ENCODE results near the gene DEFB110.

DEFB110 gene

GRCh38 chr6:50030777-50031562 lies 9.2 kb upstream of the DEFB110 start:
- H3K4me3 ChIP-seq (ENCODE audit: low read depth, low read length): no peak overlapping the region
- TF ChIP-seq, protein P1, sequence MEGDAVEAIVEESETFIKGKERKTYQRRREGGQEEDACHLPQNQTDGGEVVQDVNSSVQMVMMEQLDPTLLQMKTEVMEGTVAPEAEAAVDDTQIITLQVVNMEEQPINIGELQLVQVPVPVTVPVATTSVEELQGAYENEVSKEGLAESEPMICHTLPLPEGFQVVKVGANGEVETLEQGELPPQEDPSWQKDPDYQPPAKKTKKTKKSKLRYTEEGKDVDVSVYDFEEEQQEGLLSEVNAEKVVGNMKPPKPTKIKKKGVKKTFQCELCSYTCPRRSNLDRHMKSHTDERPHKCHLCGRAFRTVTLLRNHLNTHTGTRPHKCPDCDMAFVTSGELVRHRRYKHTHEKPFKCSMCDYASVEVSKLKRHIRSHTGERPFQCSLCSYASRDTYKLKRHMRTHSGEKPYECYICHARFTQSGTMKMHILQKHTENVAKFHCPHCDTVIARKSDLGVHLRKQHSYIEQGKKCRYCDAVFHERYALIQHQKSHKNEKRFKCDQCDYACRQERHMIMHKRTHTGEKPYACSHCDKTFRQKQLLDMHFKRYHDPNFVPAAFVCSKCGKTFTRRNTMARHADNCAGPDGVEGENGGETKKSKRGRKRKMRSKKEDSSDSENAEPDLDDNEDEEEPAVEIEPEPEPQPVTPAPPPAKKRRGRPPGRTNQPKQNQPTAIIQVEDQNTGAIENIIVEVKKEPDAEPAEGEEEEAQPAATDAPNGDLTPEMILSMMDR (IDR thresholded peaks at IDR 0.05; ENCODE audit: insufficient read depth, low read length, missing control alignments): no peak
- no peak for DNase-seq (ENCODE audit: low read depth, low spot score)
- CTCF ChIA-PET: no interaction called here
- POLR2A ChIA-PET: no interaction called here

GRCh38 chr6:50030350-50030749 lies 8.6 kb upstream of the DEFB110 start:
- no peak for DNase-seq (ENCODE audit: low read depth, low spot score)
- ChIA-PET CTCF (no interaction called here), POLR2A (no interaction called here)
- TF ChIP-seq, protein P1 (IDR thresholded peaks at IDR 0.05; ENCODE audit: insufficient read depth, low read length, missing control alignments): no peak
- no peak overlapping the region for H3K4me3 ChIP-seq (ENCODE audit: low read depth, low read length)

GRCh38 chr6:50025258-50025657 lies 3.5 kb upstream of the DEFB110 start:
- POLR2A ChIA-PET: no interaction called here

DNA sequence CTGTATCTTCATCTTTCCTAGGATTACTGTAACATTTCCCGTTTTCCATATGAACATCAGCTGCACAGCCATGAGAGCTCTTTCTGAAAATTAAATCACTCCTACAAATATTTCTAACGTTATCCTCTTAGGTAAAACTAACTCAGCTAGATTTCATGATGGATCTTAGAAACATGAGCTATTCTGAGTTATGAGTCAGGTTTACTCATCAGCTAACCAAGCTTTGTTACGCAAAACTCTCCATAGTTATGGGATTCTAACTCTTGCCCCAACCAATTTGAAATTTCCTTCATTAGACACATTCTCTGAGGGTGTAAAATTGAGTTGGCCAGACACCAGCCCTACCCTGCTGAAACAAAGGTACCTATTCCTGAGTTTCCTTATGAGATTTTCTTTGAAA lies 14.0 kb downstream of the DEFB110 start:
- ChIA-PET POLR2A (no interaction called here), CTCF (no interaction called here)

More at GRCh38 chr6:50025258-50025657, 3.5 kb upstream of the DEFB110 start:
- no peak overlapping the region for H3K4me3 ChIP-seq (ENCODE audit: low read depth, low read length)
- CTCF ChIA-PET: no interaction called here
- no peak for DNase-seq (ENCODE audit: low read depth, low spot score)
- TF ChIP-seq, protein P1 (IDR thresholded peaks at IDR 0.05; ENCODE audit: insufficient read depth, low read length, missing control alignments): no peak

GRCh38 chr6:50003139-50003538 lies 18.7 kb downstream of the DEFB110 start:
- TF ChIP-seq, protein P1 (IDR thresholded peaks at IDR 0.05; ENCODE audit: insufficient read depth, low read length, missing control alignments): no peak
- no peak overlapping the region for H3K4me3 ChIP-seq (ENCODE audit: low read depth, low read length)
- ChIA-PET CTCF (no interaction called here), POLR2A (no interaction called here)
- no peak for DNase-seq (ENCODE audit: low read depth, low spot score)

More for the DNA sequence above, 14.0 kb downstream of the DEFB110 start:
- DNase-seq (ENCODE audit: low read depth, low spot score): no peak
- TF ChIP-seq, protein P1 (IDR thresholded peaks at IDR 0.05; ENCODE audit: insufficient read depth, low read length, missing control alignments): no peak
- H3K4me3 ChIP-seq (ENCODE audit: low read depth, low read length): no peak overlapping the region

DNA sequence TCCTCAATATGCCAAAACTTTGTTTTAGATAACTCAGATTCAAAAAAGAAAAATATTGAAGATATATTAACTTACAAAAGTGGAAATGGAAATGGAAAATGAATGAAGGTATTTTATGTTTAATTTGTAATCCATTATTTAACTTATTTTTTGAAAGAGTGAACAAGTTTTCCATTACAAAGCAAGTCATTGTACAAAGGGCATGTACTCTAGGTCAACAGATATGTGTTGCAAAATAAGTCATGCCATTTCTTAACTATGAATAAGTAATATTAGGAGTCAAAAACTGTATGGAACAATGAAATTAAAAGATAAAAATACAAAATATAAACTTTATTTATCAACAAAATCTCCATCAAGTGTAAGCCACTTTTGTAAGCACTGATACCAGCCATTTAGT lies 26.5 kb downstream of the DEFB110 start:
- TF ChIP-seq, protein P1 (IDR thresholded peaks at IDR 0.05; ENCODE audit: insufficient read depth, low read length, missing control alignments): no peak
- CTCF ChIA-PET: no interaction called here
- POLR2A ChIA-PET: no interaction called here
- no peak overlapping the region for H3K4me3 ChIP-seq (ENCODE audit: low read depth, low read length)
- DNase-seq (ENCODE audit: low read depth, low spot score): no peak

All from AG04449 (cell line).